NB4 (cell line): ENCODE measurements around the gene RNF11.

Source experiments
- DNase-seq: peaks from one replicate; pipeline ENCODE4 v3.0.0; 2010; ENCODE audit warnings: low read depth
- H3K4me3 ChIP-seq: one replicate; pipeline ENCODE4 v1.5.1; 2011; ENCODE audit warnings: mild to moderate bottlenecking, low read depth, low read length, moderate library complexity
- MYC ChIP-seq: IDR thresholded peaks from 2 replicates; pipeline ENCODE4 v1.6.1; 2011; ENCODE audit warnings: low read depth, low read length
- POLR2A ChIP-seq: IDR thresholded peaks from 2 replicates; pipeline ENCODE4 v1.6.1; 2011; ENCODE audit warnings: mild to moderate bottlenecking; ENCODE audit not compliant: insufficient read length; ENCODE audit errors: extremely low read depth
- TF ChIP-seq, protein P1 (sequence below): IDR thresholded peaks from 2 replicates; pipeline ENCODE4 v1.6.1; 2011; ENCODE audit warnings: low read depth, low read length
- TF ChIP-seq, protein P2 (sequence below): IDR thresholded peaks from one replicate; pipeline ENCODE4 v1.5.1; 2012; ENCODE audit warnings: low read depth, low read length

The RNF11 gene

DNA sequence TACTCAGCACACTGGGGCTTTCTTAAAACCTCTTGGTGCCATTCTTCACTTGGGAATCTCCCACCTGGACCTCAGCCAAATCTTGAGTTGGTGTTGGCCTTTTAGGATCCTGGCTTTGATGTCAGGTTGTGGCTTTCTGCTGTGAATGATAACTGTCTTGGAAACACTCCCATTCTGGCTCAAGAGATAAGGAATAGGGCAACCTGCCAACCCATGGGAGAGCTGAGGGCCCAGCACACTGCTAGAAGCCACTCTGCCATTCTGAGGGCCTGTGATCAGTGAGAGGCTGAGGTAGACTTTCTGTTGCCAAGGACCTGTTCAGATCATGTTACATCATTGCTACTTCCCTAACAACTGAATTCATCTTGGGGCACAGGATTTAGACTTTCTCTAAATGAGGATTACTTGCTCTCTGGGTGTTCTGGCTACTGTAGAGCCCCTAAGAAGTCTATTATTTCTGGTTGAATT, 48.4 kb downstream of the RNF11 start:
- H3K4me3 ChIP-seq, result no peak overlapping the region
- DNase-seq, result no peak
- TF ChIP-seq, protein P1, sequence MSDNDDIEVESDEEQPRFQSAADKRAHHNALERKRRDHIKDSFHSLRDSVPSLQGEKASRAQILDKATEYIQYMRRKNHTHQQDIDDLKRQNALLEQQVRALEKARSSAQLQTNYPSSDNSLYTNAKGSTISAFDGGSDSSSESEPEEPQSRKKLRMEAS, result no peak
- no peak for TF ChIP-seq MYC
- TF ChIP-seq POLR2A, result no peak
- TF ChIP-seq, protein P2, sequence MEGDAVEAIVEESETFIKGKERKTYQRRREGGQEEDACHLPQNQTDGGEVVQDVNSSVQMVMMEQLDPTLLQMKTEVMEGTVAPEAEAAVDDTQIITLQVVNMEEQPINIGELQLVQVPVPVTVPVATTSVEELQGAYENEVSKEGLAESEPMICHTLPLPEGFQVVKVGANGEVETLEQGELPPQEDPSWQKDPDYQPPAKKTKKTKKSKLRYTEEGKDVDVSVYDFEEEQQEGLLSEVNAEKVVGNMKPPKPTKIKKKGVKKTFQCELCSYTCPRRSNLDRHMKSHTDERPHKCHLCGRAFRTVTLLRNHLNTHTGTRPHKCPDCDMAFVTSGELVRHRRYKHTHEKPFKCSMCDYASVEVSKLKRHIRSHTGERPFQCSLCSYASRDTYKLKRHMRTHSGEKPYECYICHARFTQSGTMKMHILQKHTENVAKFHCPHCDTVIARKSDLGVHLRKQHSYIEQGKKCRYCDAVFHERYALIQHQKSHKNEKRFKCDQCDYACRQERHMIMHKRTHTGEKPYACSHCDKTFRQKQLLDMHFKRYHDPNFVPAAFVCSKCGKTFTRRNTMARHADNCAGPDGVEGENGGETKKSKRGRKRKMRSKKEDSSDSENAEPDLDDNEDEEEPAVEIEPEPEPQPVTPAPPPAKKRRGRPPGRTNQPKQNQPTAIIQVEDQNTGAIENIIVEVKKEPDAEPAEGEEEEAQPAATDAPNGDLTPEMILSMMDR, result no peak

DNA sequence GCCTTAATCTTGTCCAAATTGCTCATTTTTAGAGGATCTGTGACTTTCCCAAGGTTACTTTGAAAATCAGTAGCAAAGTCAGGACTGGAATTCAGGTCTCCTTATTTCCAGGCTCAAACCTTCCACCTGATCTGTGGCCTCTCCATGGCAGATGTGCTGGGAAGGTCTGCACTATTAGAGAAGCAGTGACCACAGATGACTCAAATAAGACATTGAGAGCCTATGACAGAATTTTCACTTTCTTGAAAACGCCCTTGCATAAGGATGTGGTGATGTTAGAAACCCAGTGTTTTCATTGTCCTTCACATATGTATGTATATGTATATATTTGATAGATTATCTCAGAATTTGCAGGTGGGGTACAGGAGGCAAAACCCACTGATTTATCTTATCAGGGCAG, 49.0 kb downstream of the RNF11 start:
- no peak for TF ChIP-seq MYC
- TF ChIP-seq POLR2A, result no peak
- TF ChIP-seq, protein P1, result no peak
- TF ChIP-seq, protein P2, result no peak
- H3K4me3 ChIP-seq, result no peak overlapping the region

DNA sequence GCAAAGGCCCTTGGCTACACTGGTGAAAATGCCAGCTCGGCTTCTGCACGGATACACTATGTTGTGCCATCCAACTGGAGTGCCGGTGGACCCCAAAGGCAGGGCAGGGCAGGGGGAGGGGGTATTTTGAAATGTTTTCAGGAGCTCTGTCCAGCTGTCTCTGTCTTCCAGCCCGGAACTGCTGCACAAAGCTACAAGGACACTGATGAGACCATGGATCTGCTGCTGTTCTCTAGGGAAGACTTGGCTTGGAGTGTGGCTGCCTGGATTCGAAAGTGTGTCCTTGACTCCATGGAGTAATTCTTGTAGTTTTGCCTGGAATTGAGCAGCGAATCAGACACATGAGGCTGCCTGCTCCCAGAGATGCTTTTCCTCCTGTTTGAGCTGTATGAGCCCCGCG, 51.9 kb downstream of the RNF11 start:
- no peak for DNase-seq
- TF ChIP-seq MYC, result no peak
- TF ChIP-seq, protein P2, result no peak
- TF ChIP-seq, protein P1, result no peak
- TF ChIP-seq POLR2A, result no peak
- no peak overlapping the region for H3K4me3 ChIP-seq

More for the DNA sequence above, 49.0 kb downstream of the RNF11 start:
- DNase-seq, result no peak

DNA sequence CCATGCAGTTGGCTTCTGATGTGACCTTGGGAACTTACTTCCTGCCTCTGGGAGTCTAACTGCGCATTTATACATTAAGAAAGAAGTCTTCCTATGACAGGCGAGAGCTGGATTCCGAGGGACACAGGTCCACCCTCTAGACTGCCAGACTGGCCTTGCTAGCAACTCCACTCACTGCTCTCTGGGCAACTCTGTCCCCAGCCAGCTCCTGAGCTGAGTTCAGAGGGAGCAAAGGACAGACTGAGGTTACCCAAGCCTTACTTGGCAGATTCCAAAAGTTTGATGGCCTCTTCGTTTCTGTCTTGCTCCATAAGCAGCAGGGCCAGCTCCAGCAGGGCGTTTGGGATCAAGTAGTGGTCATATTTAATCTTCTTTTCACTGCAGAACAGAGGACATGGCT, 52.5 kb downstream of the RNF11 start:
- no peak overlapping the region for H3K4me3 ChIP-seq
- DNase-seq, result no peak
- TF ChIP-seq, protein P2, result no peak
- TF ChIP-seq POLR2A (no peak), MYC (no peak)
- TF ChIP-seq, protein P1, result no peak

DNA sequence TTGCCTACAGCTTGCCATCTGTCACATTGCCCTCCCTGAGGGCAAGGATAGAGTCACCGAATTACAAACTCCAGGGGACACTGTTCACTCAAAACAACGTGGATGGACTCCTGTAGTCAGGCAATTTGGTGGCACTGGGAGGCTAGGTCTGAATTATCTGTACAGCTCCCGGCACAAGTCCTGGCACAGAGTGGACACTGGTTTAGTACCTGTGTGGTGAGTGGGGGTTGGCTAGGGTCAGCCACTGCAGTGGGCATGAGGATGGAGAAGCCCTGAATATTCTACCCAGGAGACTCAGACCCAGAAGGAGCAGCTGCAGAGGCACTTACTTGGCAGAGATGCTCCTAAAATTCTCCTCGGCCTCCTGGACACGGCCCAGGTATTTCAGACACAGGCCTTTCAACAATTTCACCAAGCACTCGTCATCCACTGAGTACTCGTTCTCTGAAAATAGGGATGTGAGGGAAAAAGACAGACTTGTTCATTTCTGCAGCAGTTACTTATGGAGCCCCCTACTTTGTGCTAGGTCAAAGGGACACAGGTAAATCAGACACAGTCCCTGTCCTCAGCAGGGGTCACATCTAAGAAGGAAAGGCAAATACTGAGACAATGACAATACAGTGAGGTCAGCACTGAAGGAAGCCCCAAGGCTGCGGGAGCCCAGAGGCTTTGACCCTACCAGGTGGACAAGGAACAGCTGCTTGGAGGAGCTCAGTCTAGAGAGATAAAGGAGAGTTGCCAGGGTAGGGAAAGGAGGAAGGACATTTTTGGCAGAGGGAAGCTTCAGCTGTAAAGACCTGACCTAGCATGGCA, 53.8 kb downstream of the RNF11 start:
- H3K4me3 ChIP-seq, result no peak overlapping the region
- TF ChIP-seq, protein P2, result no peak
- TF ChIP-seq POLR2A, result no peak
- no peak for TF ChIP-seq MYC
- TF ChIP-seq, protein P1, result no peak
- DNase-seq, result no peak
